22Rv1 (cell line): ENCODE measurements around the gene RNASE4.
"Not testable (repeated sequence)": the region's sequence is repeated elsewhere in the genome, so short reads cannot be mapped to it uniquely, and the experiment has no call there.

Experiments used
- H3K27ac ChIP-seq: fragments of 450-650 bp; 2 replicates; pipeline ENCODE4 v1.5.1; 2017
- ZFX ChIP-seq: fragments of 450-650 bp; IDR thresholded peaks from 2 replicates; pipeline ENCODE4 v1.6.1; 2017; ENCODE audit warnings: antibody characterized with exemption, borderline replicate concordance
- TF ChIP-seq, protein P1 (sequence below): fragments of 450-650 bp; IDR thresholded peaks from 2 replicates; pipeline ENCODE4 v1.5.1; 2017; ENCODE audit warnings: mild to moderate bottlenecking

The RNASE4 gene

DNA sequence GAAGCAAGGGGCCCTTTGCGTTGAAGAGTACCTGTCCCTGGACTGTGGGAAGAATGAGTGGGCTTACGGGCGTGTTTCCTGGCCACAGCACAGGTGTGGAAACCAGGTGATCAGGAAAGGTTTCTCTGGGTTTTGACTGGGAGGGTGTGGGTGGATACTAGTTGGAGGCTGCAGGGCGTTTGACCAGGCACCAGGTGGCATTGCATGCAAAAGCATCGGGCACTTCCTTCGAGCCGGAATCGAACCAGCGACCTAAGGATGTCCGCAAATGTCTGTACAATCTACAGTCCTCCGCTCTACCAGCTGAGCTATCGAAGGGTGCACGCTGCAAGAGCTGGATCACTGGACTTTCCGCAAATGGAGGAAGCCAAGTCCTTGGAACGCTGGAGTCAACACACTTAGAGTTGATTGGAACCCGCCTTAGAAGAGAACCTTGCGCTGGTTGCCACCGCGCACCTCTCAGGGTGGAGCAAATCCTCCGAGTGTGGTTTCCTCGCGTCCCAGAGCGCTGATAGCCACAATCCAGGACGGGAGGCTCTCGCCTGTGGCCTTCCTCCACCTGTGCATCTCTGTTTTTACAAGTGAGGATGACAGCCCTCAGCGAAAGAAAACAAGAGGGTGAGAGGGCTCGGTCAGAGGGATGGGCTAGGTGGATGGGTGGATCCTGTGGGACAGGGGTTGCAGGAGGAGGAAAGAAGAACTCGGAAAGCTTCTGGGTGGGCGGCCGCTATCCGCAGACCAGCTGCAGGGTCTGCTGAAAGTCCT is 21.2 kb upstream of the RNASE4 start:
- H3K27ac ChIP-seq: peak overlapping the region; percentile 77
- TF ChIP-seq, protein P1, sequence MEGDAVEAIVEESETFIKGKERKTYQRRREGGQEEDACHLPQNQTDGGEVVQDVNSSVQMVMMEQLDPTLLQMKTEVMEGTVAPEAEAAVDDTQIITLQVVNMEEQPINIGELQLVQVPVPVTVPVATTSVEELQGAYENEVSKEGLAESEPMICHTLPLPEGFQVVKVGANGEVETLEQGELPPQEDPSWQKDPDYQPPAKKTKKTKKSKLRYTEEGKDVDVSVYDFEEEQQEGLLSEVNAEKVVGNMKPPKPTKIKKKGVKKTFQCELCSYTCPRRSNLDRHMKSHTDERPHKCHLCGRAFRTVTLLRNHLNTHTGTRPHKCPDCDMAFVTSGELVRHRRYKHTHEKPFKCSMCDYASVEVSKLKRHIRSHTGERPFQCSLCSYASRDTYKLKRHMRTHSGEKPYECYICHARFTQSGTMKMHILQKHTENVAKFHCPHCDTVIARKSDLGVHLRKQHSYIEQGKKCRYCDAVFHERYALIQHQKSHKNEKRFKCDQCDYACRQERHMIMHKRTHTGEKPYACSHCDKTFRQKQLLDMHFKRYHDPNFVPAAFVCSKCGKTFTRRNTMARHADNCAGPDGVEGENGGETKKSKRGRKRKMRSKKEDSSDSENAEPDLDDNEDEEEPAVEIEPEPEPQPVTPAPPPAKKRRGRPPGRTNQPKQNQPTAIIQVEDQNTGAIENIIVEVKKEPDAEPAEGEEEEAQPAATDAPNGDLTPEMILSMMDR: peak; percentile 73
- TF ChIP-seq ZFX: no peak

DNA sequence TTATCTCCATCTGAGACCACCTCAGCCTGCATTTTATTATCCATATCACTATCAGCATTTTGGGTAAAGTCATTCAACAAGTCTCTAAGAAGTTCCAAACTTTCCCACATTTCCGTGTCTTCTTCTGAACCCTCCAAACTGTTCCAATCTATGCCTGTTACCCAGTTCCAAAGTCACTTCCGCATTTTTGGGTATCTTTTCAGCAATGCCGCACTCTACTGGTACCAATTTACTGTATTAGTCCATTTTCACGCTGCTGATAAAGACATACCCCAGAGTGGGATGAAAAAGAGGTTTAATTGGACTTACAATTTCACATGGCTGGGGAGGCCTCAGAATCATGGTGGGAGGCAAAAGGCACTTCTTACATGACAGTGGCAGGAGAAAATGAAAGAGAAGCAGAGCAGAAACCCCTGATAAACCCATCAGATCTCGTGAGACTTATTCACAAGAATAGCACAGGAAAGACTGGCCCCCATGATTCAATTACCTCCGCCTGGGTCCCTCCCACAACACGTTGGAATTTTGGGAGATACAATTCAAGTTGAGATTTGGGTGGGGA is 17.9 kb upstream of the RNASE4 start:
- not testable (repeated sequence) for H3K27ac ChIP-seq

DNA sequence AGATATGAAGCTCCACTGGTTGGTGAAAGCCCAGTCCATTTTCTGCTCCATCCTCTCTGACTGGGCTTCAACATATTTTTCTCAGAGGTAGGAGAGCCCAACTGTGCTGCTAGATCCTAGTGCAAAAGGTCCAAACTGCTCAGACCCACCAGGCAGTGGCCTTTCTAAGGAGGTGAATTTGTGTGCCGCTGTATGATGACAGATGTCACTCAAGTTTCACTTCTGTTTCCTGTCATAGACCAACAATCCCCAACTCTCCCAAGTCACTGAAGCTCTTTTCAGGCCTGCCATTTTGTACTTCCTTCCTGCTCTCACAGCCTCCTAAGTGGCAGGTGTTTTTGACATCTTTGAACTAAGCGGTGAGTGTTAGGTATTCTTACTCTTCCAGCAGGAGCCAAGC is 16.4 kb upstream of the RNASE4 start:
- H3K27ac ChIP-seq: no peak overlapping the region
- TF ChIP-seq, protein P1: no peak
- TF ChIP-seq ZFX: no peak

DNA sequence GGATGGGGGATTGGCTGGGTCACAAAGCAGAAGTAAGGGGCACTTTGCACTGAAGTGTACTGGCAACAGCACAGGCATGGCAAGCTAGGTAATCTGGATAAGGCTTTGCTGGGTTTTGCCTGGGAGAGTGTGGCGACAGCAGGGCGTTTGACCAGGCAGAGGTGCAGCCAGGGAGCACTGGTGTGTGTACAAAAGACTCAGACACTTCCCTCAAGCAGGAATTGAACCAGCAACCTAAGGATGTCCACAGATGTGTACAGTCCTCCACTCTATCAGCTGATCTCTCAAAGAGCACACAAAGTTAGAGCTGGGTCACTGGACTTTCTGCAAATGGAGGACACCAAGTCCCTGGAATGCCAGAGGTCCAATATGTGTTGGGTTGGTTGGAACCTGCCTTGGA is 15.4 kb upstream of the RNASE4 start:
- no peak for TF ChIP-seq ZFX
- TF ChIP-seq, protein P1: no peak
- no peak overlapping the region for H3K27ac ChIP-seq

DNA sequence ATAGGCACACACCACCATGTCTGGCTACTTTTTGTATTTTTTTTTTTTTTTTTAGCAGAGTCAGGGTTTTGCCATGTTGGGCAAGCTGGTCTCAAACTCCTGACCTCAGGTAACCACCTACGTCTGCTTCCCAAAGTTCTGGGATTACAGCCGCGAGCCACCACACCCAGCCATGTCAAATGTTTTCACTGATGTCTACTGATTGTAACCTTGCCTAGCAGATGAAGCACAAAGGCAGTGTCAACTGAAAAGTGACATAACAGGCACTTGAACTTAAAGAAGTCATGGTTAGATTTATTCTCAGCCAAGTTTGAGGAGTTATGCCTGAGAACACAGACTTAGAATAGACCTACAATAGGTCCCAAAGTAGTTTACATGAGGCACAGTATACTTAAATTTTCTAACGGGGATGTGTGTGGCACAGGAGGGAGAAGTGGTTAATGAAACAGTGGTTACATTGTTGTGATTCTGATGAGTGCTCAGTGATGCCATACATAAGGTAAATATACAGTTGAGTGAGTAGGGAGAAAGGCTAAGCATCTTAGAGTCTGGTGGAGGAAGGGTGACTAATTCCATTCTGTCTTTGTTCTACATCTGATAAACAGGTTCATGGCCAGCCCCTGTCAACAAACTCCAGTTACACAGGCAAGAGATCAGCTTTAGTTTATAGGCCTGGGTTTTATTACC is 12.6 kb upstream of the RNASE4 start:
- no peak for TF ChIP-seq ZFX
- TF ChIP-seq, protein P1: no peak
- H3K27ac ChIP-seq: peak overlapping the region; percentile 50

DNA sequence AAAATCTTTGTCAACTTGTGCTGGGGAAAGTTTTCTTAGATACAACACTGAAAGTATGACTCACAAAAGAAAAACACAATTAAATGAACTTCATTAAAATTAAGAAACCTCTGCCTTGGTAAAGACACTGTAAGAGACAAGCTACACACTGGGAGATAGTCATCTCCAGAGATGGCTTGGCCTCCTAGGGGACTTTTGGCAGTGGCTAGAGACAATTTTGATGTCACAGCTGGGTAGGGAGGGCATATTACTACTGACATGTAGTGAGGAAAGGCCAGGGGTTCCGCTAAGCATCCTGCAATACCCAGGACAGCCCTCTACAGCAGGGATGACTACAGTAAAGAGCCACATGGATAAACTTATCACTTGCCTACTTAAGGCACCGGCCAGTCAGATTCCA is 8.7 kb upstream of the RNASE4 start:
- TF ChIP-seq, protein P1: no peak
- no peak for TF ChIP-seq ZFX

DNA sequence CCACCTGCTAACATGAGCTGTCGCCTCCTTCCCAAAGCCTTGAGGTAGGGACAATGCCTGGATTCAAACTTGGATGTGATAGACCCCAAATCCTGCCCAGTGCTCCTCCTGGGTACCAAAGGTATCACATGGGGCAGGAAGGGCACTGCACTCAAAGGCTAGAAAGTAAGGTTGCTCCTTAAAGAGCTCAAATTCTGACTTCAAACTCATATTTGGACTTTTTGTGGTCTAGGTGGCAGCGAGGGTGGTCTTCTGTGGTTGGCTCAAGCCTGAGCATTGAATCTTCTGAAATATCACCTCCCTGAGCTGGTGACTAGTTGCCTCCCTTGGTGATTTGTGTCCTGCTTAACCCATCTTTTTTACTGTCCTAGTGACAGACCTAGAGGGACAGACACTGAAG is 8.3 kb upstream of the RNASE4 start:
- H3K27ac ChIP-seq: no peak overlapping the region
- no peak for TF ChIP-seq ZFX
- TF ChIP-seq, protein P1: no peak

More for the DNA sequence above, 8.7 kb upstream of the RNASE4 start:
- H3K27ac ChIP-seq: no peak overlapping the region
